HG03439 (cell line): ENCODE measurements around the gene ANKRD55.
"Not testable (repeated sequence)": the region's sequence is repeated elsewhere in the genome, so short reads cannot be mapped to it uniquely, and the experiment has no call there.

Experiments
- ATAC-seq: cut with Tn5 transposase; IDR thresholded peaks from one replicate; pipeline ENCODE4 v1.9.1; 2021; ENCODE audit warnings: mild to moderate bottlenecking, moderate library complexity; ENCODE audit not compliant: unreplicated experiment

The ANKRD55 gene

GRCh38 chr5:56211298-56211865 is 21.7 kb downstream of the ANKRD55 start:
- ATAC-seq: no peak

- ATAC-seq: no peak
Measured at GRCh38 chr5:56208681-56209080, 24.4 kb downstream of the ANKRD55 start.

DNA sequence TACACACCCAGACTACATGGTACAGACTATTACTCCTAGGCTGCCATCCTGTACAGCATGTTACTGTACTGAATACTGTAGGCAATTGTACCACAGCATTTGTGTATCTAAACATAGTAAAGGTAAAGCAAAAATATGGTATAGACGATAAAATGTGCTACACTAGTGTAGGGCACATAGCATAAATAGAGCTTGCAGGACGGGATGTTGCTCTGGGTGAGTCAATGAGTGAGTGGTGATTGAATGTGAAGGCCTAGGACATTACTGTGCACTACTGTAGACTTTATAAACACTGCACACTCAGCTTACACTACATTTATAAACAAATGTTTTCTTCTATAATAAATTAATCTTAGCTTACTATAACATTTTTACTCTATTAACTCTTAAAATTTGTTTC is 25.6 kb downstream of the ANKRD55 start:
- ATAC-seq: no peak

GRCh38 chr5:56206126-56206910 is 26.8 kb downstream of the ANKRD55 start:
- ATAC-seq: no peak

DNA sequence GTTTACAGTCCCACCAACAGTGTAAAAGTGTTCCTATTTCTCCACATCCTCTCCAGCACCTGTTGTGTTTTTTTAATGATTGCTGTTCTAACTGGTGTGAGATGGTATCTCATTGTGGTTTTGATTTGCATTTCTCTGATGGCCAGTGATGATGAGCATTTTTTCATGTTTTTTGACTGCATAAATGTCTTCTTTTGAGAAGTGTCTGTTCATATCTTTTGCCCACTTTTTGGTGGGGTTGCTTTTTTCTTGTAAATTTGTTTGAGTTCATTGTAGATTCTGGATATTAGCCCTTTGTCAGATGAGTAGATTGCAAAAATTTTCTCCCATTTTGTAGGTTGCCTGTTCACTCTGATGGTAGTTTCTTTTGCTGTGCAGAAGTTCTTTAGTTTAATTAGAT is 29.2 kb downstream of the ANKRD55 start:
- ATAC-seq: not testable (repeated sequence)

- no peak for ATAC-seq
Measured at GRCh38 chr5:56202483-56202882, 30.6 kb downstream of the ANKRD55 start.

- not testable (repeated sequence) for ATAC-seq
Measured at GRCh38 chr5:56201762-56202261, 31.3 kb downstream of the ANKRD55 start.

GRCh38 chr5:56200971-56201666 is 32.0 kb downstream of the ANKRD55 start:
- ATAC-seq: peak; percentile 98

- no peak for ATAC-seq
Measured at GRCh38 chr5:56195016-56195415, 38.1 kb downstream of the ANKRD55 start.

DNA sequence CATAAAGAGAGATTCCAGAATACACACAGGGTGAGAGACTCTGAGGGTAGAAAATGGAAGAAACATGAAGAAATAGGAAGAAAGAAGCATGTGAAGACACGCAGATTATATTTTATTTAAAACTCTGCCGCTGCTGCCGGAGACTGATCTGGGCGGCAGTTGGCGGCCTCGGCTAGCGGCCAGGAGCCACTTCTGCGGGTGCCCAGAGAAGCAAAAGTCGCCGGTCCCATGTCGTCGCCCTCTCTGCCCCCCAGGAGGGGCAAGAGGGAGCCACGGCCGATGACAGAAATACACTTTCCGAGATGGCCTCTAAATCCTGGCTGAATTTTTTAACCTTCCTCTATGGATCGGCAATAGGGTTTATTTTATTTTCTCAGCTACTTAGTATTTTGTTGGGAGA is 40.9 kb downstream of the ANKRD55 start:
- ATAC-seq: no peak

DNA sequence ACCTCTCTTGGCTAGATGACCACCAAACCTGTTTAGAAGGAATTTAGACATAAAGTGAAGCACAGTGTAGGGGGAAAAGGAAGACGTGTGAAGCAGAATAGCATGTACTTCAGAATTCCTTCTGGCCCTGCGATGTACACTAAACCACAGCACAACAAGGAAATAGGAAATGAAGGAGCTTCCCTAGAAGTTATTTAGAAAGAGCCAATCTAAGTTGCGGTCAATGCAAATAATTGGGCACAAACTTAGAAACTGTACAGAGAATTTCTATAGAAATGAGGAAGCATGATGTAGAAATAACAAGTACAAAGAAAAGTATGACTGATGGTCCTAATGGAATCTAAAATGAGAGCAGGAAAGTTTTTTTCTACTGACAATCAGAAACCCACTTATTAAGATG is 41.5 kb downstream of the ANKRD55 start:
- no peak for ATAC-seq

- no peak for ATAC-seq
Measured at GRCh38 chr5:56190497-56190896, 42.6 kb downstream of the ANKRD55 start.

GRCh38 chr5:56185768-56186311 is 47.3 kb downstream of the ANKRD55 start:
- no peak for ATAC-seq

DNA sequence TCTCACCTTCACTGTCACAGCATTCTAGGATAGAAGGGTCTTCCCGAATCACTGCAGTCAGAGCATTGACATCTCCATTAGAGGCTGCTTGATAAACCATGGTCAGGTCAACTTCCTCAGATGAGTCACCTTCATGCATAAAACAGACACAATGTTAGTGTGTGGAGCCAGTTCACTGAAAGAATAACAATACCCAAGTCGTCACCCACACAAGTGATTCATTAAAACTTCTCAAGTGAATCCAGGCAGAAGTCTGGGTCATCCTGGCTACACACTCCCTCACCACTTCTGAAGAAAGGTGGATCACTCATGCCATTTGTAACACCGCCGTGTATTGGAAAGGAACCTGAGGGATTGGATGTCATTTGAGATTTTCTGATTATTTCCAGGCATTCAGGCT is 49.6 kb downstream of the ANKRD55 start:
- no peak for ATAC-seq

DNA sequence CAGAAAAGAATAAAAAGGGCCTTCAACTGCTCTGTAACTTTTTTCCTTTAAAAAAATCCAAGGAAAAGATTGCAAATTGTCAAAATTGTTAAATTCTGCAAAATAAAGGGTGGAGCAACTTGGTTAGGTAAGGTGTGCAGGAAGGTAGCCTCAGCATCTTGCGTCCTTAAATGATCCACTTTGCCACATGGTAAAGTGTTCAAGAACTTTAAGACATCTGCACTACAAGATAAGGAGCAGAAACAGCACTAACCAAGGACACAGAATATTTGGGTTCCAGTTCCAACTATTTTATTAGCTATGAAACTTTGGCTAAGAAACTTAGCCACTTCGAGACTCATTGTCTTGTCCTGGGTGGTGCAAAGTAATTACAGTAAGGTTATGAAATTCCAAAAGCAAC is 53.7 kb downstream of the ANKRD55 start:
- no peak for ATAC-seq

GRCh38 chr5:56178823-56179222 is 54.3 kb downstream of the ANKRD55 start:
- no peak for ATAC-seq

DNA sequence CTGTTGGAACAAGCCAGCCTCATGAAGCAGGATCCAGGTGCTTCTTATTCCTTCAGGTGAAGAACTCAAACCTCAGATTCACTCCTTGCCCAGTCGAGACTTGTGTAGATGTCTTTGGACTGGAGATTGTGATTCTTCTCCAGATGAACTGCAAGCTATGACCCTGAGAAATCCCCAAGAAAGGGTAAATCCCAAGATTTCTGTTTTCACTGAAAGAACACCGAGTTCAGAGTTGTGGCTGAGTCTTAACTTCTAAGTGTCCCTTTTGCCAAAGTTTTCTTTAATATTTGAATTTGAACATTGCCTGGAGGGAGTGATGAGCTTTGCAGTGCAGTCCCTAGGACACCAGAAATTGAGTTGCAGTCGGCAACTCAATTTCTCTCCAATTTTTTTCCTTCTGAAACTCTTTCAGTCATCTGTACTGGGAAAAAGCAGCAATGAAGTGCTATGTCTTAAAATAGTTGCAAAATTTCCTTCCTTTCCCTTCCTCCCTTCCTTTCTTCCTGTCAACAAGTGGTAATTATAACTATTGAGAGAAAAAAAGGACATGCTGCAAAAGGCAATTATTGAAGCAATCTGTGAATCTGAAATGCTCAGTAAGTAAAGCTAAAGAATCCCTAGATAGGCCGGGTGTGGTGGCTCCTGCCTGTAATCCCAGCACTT is 56.1 kb downstream of the ANKRD55 start:
- no peak for ATAC-seq

DNA sequence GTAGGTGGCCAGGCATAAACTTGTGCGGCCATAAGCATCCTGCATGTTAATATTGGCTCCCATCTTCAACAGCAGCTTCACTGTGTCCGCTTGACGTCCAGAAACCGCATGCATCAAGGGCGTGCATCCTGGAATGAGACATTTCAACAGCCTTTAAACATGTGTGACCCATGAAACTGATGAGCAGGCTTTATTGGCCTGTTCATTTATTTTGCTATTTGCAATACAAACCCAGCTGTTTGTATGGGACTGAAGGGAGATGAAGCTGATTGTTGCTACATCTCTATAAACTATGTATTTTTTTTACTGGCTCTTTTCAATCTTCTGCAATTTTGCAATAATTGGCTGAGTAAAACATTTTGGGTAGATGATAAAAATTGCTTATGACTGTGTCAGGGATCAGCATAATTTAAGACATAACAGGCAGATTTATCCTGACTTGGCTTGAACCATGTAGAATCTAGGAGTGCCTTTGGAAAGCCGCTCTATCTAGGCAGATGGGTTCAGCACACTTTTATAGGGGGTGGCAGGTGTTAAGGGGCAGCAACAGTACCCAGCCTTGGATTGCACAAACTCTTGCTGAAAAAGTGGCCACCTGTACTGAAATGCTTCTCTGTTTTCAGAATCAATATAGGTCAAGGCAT is 56.9 kb downstream of the ANKRD55 start:
- no peak for ATAC-seq

DNA sequence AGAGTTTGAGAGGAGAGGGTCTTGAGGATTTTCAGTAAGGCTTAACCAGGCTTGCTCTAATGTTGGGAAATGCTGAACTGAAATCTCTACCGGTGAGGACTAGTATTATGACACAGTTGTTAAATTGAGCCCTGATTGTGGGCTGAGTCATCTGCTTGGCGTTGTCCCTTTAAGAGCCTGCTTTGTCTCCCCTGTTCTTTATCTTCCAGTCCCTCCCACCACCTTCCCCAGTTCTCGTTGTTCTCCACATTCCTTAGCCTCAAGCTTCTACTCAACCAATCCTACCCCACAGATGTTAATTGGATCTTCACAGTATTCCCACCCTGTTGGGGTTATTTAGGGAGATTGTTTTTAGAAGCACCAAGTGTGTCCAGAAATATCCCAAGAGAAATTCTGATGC is 57.6 kb downstream of the ANKRD55 start:
- ATAC-seq: no peak

GRCh38 chr5:56175021-56175420 is 58.1 kb downstream of the ANKRD55 start:
- ATAC-seq: no peak

- no peak for ATAC-seq
Measured at GRCh38 chr5:56172241-56172640, 60.9 kb downstream of the ANKRD55 start.
